GM19239 (cell line): ENCODE measurements around the gene GRK5.
"Not testable (repeated sequence)": the region's sequence is repeated elsewhere in the genome, so short reads cannot be mapped to it uniquely, and the experiment has no call there.

ENCODE experiments used
- DNase-seq: peaks from one replicate; pipeline ENCODE4 v3.0.0; 2011; ENCODE audit warnings: low spot score; ENCODE audit not compliant: insufficient read length
- FAIRE-seq: peaks from 2 replicates; lab custom pipeline; 2011; peaks lifted over from hg19 to GRCh38; lab: Jason Lieb, UNC

The GRK5 gene

DNA sequence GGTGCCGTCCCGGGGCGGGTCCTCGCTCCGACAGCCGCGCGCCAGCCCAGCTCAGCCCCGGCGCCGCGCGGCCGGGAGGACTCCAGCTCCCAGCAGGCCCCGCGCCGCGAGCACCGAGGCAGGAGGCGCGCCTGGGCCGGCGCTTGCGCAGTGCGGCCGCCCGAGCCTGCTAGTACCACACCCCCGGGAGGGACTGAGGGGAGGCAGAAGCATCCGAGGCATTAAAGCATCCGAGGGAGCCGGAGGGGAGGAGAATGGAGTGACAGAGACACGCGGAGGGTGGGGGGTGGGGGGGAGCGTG, at the start of gene GRK5:
GRK5 (plus strand) TSS at position 206 of the 301 bp plus-strand sequence. CDS start 347 bp downstream, outside the sequence.
- DNase-seq, result peak; percentile 86
- peak; percentile 82 for FAIRE-seq

DNA sequence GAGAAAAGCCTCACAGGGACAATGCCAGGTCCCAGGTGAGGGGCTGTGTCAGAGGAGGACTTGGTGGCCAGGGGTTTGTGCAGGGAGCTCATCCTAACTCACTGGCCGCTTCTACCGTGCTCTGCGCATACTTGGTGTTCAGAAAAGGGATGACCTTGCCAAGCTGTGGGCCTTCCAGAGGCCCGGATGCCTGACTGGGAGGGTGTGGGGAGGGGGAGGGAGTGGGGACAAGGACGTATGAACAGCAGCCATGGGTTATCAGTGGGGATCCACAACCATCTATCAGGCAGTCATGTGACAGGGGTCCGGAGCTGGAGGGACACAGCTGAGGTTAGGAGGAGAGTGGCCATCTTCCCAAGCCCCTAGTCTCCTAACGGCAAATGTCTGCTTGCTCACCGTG, 48.0 kb upstream of the GRK5 start:
- no peak for DNase-seq
- FAIRE-seq, result no peak

DNA sequence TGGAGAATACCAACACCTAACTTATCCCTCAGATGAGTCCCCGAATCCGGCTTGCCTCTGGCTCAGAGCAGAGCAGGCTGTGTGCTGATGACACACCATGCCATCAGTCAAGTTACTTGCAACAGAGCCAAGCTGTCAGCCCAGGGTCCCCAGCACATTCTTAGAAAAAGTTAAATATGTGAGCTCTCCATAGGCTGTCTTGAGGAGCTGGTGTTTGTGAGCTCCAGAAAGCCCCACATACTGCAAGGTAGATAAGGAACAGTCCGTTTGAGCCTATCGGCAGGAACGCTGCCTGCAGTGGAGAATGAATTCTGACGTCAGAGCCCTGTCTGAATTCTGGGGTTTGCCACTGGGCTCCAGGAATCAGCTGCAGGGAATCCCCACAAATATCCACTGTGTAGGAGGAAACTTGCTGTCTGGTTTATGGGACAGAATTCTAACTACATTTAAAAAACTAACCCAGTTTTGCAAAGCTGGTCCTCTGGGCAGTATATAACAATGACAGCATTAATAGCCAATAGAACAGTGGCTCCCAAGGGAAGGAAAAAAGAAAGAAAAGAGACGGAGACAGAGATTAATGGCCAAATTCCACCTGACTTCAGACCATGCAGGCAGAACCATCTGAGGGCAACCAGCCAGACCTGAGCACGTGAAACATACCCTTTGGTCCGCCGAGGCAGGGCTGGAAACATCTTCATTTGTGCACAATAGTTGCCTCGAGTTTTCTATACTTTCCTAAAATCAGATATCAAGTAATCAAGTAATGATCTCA, 45.5 kb upstream of the GRK5 start:
- no peak for DNase-seq
- no peak for FAIRE-seq

DNA sequence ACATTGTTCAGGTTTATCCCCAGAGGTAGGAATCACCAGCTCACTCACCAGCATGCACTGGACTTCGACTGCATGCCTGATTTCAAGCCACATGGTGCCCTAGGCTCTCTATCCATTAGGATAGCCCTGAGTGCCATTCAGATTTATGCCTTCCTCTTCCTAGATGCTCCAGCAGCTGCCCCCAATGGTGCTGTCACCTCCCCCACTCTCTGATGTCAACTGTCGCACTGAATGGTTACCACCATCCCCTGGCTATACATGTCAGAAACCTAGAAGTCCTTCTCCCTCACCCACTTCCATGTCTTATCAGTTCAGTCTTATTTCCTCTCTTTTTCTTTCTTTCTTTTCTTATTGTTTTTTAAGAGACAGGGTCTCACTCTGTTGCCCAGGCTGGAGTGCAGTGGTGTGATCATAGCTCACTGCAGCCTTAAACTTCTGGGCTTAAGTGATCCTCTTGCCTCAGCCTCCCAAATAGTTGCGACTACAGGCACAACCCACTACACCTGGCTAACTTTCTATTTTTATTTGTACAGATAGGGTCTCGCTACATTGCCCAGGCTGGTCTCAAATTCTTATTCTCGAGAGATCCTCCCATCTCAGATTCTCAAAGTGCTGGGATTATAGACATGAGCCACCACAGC, 44.8 kb upstream of the GRK5 start:
- no peak for DNase-seq
- FAIRE-seq, result no peak

DNA sequence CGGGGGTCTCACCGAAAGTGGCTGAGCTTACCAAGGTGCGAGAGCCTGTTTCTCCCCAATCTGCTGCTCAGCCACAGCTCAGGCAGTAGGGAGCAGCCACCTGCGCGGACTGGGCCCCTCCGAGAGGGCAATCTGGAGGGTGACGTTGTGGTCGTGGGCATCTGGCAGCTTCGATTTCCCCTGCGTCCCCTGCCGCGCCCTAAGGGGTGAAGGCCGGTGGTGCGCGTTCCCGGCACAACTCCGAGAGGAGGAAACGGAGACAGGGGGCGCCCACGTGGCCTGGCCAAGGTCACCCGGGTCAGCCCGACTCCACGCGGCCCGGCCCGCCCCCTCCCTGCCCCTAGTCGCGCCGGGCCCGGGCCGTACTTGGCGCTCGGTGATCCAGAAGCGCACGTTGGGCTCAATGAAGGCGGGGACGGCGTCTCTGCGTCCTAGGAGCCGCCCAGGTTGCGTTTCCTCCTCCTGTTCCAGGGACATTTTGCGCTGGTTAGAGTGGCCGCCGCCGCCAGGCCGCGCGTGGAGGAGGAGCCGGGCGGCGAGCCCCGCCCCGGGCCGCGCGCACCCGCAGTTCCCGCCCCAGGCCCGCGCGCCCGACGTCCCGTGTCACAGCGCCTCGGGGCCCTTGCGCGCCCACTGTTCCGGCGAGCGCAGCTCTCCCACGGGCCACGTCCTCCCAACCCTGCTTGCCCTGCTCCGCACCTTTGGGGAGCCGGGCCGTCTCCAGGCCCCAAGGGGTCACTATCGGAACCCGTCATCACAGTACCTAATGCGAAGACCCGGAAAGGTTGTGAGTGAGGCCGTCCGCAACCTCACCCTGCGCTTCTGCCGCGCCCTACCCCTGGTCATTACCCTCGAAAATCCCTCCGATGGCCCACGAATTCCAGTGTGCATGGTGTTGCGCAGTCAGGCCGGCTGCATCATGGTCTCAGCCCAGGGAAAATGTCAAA, 41.9 kb upstream of the GRK5 start, which contains the start of gene SFXN4:
SFXN4 (minus strand) TSS at position 544 of the 947 bp plus-strand sequence; CDS start at position 477, 67 bp downstream.
- peak; percentile 78 for DNase-seq
- FAIRE-seq, result peak; percentile 61

DNA sequence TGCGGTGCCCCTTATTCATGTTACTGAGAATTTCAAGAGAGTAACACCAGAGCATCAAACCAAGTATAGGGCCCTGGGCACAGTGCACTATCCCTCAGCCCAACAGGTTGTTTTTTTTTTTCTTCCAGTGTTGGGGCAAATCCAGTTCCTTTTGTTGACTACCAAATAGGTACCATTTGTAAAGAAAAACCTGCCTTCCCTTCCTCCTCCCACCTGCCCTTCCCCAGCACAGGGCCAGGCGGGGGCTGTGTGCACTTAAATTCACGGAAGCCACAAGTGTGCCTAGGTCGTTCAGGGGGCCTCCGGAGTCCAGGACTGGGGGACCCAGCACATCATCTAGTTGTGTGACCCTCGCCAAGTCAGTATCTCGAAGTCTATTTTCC, 41.3 kb upstream of the GRK5 start:
- DNase-seq (no peak), FAIRE-seq (no peak)

DNA sequence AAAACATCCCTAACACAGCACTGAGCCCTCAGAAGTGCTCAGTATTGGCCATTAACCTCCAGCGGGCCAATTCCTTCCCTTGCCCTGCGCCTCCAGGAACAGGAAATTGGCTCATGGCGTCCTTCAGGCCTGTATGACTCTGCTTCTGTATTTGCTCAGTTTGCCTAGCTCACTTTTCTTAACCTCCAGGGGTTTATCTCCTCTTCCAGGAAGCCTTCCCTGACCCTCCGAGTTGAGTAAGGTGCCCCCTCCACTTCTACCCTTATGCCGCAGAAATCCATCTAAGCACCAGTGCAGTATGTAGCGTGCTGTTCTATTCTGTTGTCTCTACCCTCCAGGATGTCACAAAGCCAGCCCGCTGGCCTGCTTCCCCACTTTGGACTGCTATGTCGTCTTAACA, 40.8 kb upstream of the GRK5 start:
- no peak for FAIRE-seq
- DNase-seq, result no peak

DNA sequence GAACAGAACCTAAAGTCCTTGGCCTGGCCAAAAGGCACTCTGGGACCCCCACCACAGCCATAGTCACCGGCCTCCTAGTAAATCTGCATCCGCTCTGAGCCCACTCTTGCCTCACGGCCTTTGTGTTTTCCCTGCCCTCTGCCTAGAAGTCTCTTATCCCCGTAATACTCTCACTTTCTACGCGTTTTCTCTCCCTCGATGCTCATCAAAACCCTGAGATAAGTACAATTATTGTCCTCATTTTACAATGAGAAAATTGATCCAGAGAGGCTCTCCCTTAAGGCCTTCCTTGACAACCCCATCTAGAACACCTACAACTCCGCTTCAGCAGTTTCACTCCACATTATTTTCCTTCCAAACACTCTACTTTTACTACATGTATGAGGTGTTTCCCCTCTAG, 40.3 kb upstream of the GRK5 start:
- FAIRE-seq, result no peak
- no peak for DNase-seq

DNA sequence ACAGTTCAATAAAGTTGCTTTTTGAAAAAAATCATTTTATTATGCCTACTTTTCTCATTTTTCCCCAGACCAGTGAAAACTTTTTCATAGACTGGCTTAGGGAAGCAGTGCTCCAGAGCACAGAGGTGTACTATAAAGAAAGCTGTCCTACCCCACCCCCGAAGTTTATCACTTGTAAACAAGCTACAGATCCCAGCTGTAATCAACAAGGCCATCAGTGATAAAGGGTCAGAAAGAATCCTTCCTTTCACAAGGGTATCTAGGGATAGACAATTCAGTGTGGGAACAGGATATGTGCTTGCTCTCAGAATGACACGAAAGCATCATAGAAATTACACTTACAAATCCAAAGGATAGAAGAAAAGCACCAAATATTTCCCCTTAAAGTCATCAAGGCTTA, 33.3 kb upstream of the GRK5 start:
- FAIRE-seq (no peak), DNase-seq (no peak)

DNA sequence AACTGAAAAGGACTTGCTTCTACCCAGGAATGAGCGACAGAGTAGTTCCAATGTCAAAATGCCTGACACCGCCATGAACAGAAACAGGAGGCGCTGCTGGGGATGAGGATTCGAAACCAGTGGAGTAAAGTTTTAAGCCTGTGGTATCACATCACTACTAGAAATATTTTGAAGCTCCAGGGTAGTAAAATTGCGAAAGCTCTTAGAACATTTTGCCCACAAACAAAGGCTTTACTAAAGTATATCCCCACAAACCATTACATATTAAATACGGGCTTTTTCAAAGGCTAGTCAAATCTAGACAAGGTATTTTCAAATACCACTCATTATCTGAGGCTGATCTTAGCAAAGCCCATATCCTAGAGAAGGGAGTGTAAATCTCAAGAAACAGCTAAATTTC, 31.2 kb upstream of the GRK5 start:
- FAIRE-seq, result no peak
- DNase-seq, result no peak

DNA sequence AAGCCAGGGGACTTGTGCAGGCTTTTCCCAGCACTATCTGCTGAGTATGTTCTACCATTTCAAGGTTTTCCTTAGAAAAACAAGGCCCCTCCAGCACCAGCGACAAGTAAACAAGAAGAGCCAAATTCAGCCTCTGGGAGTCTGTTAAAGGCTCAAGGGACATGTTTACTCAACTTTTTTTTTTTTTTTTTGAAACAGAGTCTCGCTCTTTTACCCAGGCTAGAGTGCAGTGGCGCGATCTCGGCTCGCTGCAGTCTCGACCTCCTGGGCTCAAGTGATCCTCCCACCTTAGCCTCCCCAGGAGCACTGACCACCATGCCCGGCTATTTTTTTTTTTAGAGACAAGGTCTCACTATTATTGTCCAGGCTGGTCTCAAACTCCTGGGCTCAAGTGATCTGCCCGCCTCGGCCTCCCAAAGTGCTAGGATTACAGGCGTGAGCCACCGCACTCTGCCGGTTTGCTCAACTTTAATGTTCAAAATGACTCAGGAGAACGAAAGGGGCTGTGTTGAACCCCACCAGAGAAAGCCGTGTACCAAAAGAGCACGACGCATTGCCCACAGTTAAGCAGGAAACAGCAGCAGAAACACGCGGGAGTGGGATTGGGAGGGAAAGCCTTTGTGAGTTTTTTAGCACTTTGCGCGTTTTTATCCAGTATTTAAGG, 29.5 kb upstream of the GRK5 start:
- DNase-seq (no peak), FAIRE-seq (no peak)

DNA sequence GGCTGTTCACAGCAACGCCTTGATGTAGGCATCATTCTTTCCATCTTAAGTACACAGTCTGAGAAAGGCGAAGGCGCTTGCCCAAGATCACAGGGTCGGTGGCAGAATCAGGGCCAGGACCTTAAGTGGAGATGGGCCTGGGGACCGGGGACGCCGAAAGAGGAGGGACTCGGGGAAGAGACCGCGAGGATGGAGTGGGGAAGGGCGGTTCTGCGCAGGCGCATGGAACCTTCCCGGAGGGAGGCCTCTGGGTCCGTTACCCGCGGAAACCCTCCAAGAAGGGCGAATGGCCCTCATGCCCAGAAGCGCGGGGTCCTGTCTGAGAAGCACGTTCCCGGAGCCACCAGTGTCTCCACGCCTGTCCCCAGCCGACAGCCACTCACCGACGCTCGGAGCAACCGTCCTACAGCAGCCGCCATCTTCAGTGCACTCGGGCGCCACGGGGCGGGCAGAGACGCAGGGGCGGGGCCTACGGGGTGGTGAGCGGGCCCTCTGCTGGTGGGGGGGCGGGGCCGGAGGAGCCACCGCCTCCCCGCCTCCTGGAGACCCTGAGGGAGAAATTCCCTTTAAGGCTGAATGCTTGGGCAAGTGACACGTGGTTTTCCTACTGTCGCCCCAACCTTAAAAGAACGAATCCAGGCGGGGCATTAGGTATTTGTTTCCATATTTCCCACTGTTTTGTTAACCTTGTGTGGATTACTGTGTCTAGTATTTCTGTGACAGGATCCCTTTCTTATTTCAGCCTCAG, 28.8 kb upstream of the GRK5 start, which contains the start of gene PRDX3:
PRDX3 (minus strand) TSS at position 441 of the 748 bp plus-strand sequence; CDS start at position 419, 22 bp downstream.
- DNase-seq, result peak; percentile 87
- peak; percentile 96 for FAIRE-seq

DNA sequence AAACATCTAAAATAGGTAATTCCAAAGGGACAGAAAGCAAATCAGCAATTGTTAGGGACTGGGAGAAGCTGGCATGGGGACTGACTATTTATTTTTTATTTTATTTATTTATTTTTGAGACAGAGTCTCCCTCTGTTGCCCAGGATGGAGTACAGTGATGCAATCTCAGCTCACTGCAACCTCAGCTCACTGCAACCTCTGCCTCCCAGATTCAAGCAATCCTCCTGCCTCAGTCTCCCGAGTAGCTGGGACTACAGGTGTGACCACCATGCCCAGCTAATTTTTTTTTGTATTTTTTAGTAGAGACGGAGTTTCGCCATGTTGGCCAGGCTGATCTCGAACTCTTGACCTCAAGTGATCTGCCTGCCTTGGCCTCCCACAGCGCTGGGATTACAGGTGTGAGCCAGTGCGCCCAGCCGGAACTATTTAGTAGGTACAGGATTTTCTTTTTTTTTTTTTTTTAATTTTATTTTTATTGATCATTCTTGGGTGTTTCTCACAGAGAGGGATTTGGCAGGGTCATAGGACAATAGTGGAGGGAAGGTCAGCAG, 26.4 kb upstream of the GRK5 start:
- not testable (repeated sequence) for FAIRE-seq, DNase-seq

DNA sequence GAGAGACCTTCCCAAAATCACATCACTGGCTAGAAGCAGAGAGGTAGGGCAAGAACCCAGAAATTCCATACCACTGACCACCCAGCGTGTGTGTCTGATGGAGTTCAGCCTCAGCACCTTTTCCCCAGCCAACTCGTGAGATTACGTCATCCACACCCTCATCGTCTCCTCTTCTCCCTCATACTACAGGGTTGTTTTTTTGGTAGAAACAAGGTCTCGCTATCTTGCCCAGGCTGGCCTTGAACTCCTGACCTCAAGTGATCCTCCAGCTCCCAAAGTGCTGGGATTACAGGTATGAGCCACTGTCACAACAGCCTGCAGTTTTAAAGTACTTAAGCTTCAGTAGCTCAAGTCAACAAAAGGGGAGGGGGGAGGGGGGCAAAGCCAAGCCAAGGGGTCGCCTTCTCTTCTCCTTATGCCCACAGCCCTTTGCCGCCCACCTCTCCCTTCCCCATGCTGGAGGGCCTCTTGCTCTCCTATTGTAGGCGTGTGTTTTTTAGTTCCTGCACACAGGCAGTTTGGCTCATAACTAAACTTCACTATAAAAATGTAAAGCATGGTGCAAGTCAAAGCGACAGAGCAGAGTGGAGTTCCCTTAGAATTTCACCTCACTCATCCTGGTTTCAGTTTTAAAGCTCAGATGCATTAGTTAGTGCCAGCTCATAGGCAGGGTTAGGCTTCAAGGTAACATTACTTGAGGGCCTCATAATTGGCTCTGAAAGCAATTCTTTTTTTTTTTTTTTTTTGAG, 23.5 kb upstream of the GRK5 start:
- DNase-seq, result no peak
- no peak for FAIRE-seq

DNA sequence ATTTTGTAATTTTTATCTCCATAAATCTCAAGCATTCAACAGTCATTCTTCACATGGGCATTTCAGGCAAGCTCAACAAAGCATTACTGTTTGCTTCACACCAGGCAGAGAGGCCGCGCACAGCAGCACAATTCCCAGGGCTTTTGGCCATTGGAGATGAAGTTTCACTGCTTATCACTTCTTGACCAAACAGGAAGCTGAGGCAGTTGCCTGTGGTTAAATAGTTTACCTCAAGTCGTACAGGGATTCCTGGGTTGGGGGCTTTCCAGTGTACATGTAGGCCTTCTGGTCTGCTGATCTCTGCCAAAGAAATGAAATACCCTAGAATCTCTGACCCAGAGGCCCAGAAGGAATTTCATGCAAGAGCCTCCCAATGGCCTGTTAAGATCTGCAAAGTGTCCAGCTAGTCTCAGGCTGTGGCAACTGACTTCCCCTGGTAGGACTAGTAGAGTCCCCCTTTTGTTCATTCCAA, 17.5 kb upstream of the GRK5 start:
- no peak for FAIRE-seq
- DNase-seq, result no peak

DNA sequence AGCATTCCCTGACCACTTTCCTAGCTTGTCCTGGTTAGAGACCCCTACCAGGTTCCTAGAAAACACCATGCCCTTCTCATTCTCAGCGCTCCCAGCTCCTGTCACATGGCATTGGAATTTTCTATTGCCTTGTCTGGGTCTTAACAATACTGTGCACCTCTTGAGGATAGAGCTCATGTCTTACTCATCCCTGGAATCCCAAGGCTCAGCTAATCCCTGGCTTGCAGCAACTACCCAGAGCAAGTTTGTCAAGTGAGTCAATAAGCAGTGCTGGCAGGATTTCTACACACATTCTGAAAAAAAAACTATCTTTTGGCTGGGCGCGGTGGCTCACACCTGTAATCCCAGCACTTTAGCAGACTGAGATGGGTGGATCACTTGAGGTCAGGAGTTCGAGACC, 17.0 kb upstream of the GRK5 start:
- DNase-seq, result no peak

DNA sequence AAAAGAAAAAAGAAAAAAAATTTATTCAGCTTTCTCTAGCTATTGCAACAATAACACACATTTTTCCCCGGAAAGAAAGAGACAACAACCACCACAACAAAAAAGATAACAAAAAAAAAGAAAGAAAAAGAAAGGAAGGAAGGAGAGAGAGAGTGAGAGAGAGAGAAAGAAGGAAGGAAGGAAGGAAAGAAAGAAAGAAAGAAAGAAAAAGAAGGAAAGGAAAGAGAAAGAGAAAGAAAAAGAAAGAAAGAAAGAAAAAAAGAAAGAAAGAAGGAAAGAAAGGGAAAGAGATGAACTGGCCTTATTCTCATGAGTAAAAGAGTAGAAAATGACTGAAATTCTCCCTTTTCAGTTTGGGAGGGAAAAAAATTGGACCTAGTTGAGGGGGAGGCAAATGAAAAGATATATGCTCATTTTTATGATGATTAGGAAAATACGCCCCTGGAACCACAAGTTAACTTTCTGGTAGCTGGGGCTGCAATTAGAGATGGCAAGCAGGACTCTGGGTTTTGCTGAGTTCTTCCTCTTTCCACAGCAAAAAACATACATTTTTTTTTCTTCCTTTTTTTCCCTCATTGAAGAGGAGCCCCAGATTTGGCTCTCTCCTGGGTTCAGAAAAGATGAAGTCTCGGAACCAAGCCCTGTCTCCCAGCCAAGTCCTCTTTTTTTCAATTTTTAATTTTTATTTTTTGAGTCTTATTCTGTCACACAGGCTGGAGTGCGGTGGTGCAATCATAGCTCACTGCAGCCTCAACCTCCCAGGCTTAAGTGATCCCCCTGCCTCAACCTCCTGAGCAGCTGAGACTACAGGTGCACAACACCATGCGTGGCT, 16.2 kb upstream of the GRK5 start:
- FAIRE-seq (no peak), DNase-seq (no peak)

More for the DNA sequence above, 17.0 kb upstream of the GRK5 start:
- no peak for FAIRE-seq
